A673 (cell line): ENCODE measurements around the gene PNPLA5.

Experiments used
- CTCF ChIP-seq: fragments of 300-800, 200-600 bp; sonication (generic); conservative IDR thresholded peaks from 2 replicates; pipeline ENCODE4 v1.5.1; 2017; ENCODE audit warnings: low read depth, mild to moderate bottlenecking, antibody characterized with exemption, low read length, moderate library complexity, mixed read lengths
- EZH2 ChIP-seq: fragments of 200-600 bp; sonication (generic); IDR thresholded peaks from 2 replicates; pipeline ENCODE4 v1.6.1; 2017; ENCODE audit warnings: borderline replicate concordance, low read depth, mild to moderate bottlenecking, mixed read lengths, antibody characterized with exemption, low read length; ENCODE audit not compliant: poor library complexity, severe bottlenecking

GRCh38 chr22:43888740-43889139 lies 3.1 kb downstream of the PNPLA5 start:
- TF ChIP-seq CTCF, result no peak
- TF ChIP-seq EZH2, result no peak
